ENCODE data around the gene FANCL.

- TF ChIP-seq EZH2 (IDR thresholded peaks at IDR 0.05; ENCODE audit: insufficient read depth, poor library complexity, severe bottlenecking): no peak
- no peak for TF ChIP-seq EZH2phosphoT487 (IDR thresholded peaks at IDR 0.05; ENCODE audit: insufficient read depth, low read depth)
Observed at GRCh38 chr2:58135861-58136260, 105.3 kb downstream of the FANCL start.
